Upper lobe of left lung (tissue), 4 donors: ENCODE results near the gene CASTOR2.
"Not testable (repeated sequence)": the region's sequence is repeated elsewhere in the genome, so short reads cannot be mapped to it uniquely, and the experiment has no call there.

Source experiments
- CTCF ChIP-seq, 6 experiments: fragments of 450-650 bp in 4 of 6; fragments of 200-600 bp in 2 of 6; sonication (generic) in 2 of 6; IDR thresholded peaks; one replicate each; pipeline ENCODE4 v1.5.1; 2016 to 2019; ENCODE audit warnings: antibody characterized with exemption in 6 of 6
- POLR2A ChIP-seq, 4 donors: fragments of 450-650 bp; IDR thresholded peaks; one replicate each; pipeline ENCODE4 v1.5.1; 2016 to 2017; ENCODE audit warnings: antibody characterized with exemption in 4 of 4, mild to moderate bottlenecking in 2 of 4

- TF ChIP-seq CTCF, POLR2A (IDR thresholded peaks at IDR 0.05): not testable (repeated sequence)
These were observed 13.0 kb downstream of the CASTOR2 start for GRCh38 chr7:74977523-74977922.
